Uterus (tissue), 2 donors: ENCODE measurements around the gene KIAA0753.

Experiments used
- POLR2A ChIP-seq, 2 donors: fragments of 450-650 bp; IDR thresholded peaks; one replicate each; pipeline ENCODE4 v1.6.1; 2016; ENCODE audit warnings: antibody characterized with exemption in 2 of 2, mild to moderate bottlenecking in 1 of 2, moderate library complexity in 1 of 2
- TF ChIP-seq, protein P1 (sequence below), 4 experiments: fragments of 200-600 bp in 2 of 4; fragments of 450-650 bp in 2 of 4; sonication (generic) in 2 of 4; IDR thresholded peaks; one replicate each; pipeline ENCODE4 v1.5.1; 2016 to 2019; ENCODE audit warnings: antibody characterized with exemption in 4 of 4, mild to moderate bottlenecking in 2 of 4, moderate library complexity in 1 of 4

- TF ChIP-seq, protein P1, sequence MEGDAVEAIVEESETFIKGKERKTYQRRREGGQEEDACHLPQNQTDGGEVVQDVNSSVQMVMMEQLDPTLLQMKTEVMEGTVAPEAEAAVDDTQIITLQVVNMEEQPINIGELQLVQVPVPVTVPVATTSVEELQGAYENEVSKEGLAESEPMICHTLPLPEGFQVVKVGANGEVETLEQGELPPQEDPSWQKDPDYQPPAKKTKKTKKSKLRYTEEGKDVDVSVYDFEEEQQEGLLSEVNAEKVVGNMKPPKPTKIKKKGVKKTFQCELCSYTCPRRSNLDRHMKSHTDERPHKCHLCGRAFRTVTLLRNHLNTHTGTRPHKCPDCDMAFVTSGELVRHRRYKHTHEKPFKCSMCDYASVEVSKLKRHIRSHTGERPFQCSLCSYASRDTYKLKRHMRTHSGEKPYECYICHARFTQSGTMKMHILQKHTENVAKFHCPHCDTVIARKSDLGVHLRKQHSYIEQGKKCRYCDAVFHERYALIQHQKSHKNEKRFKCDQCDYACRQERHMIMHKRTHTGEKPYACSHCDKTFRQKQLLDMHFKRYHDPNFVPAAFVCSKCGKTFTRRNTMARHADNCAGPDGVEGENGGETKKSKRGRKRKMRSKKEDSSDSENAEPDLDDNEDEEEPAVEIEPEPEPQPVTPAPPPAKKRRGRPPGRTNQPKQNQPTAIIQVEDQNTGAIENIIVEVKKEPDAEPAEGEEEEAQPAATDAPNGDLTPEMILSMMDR (IDR thresholded peaks at IDR 0.05), result no peak
- TF ChIP-seq POLR2A (IDR thresholded peaks at IDR 0.05), result no peak
Measured at GRCh38 chr17:6575596-6575988, 64.9 kb downstream of the KIAA0753 start.
